Esophagus squamous epithelium (tissue), 4 donors: ENCODE measurements around the gene BPIFB4.

ENCODE experiments used
- CTCF ChIP-seq, 6 experiments: fragments of 450-650 bp in 4 of 6; fragments of 200-600 bp in 2 of 6; sonication (generic) in 2 of 6; IDR thresholded peaks; one replicate each; pipeline ENCODE4 v1.5.1; 2016 to 2019; ENCODE audit warnings: antibody characterized with exemption in 6 of 6, mild to moderate bottlenecking in 4 of 6, moderate library complexity in 4 of 6
- POLR2A ChIP-seq, 4 donors: fragments of 450-650 bp; IDR thresholded peaks; one replicate each; pipeline ENCODE4 v1.6.1; 2017; ENCODE audit warnings: antibody characterized with exemption in 4 of 4, mild to moderate bottlenecking in 4 of 4, moderate library complexity in 3 of 4

- TF ChIP-seq CTCF (IDR thresholded peaks at IDR 0.05): no peak
- TF ChIP-seq POLR2A (IDR thresholded peaks at IDR 0.05): no peak
Observed at GRCh38 chr20:33061658-33062028, 17.8 kb upstream of the BPIFB4 start.
